HepG2 (cell line): ENCODE measurements around the gene LAMC3. TPM values are rescaled to one million over a fixed set of nuclear protein-coding genes. Genes with fewer than 3 reads are reported as not detected.
A peak's percentile ranks its signal among the peaks of the same experiment; 100 is the strongest.

Source experiments
- ATAC-seq: fragments of 200-7000 bp; cut with Tn5 transposase; 3 replicates; pipeline ENCODE4 v1.9.1; 2020; ENCODE audit warnings: mild to moderate bottlenecking, moderate library complexity
- BruUV-seq: library from RNA; stranded (reverse); fragments of 400-500 nt; replicated peaks from 2 replicates; lab custom pipeline; 2021; lab: Mats Ljungman, UMichigan
- CTCF ChIA-PET: fragments of 300-600 bp; formaldehyde crosslinking; extraction: SDS; loops from one replicate; lab custom pipeline; 2021; ENCODE audit warnings: low total read pairs, inconsistent platforms, low intra/inter-chr PET ratio; lab: Yijun Ruan, JAX
- POLR2A ChIA-PET: fragments of 350-600 bp; sonication (Branson Sonifier 250); formaldehyde crosslinking; loops from one replicate; lab custom pipeline; 2020; ENCODE audit warnings: antibody characterized with exemption, inconsistent platforms; lab: Yijun Ruan, JAX
- DNase-seq: peaks from one replicate; pipeline ENCODE4 v3.0.0-alpha.2; 2015; ENCODE audit warnings: low spot score
- FAIRE-seq: peaks from 3 replicates; lab custom pipeline; 2011; peaks lifted over from hg19 to GRCh38; lab: Jason Lieb, UNC
- H2AFZ ChIP-seq: one replicate; pipeline ENCODE4 v1.6.1; 2011; ENCODE audit warnings: low read length, inconsistent platforms
- H3K27ac ChIP-seq: fragments of 300-600 bp; 3 replicates; pipeline ENCODE4 v1.8.0; 2011; ENCODE audit warnings: mixed run types, mild to moderate bottlenecking, mixed read lengths, low read length, inconsistent platforms; ENCODE audit not compliant: insufficient read depth; ENCODE audit errors: extremely low read length
- H3K27me3 ChIP-seq, 2 experiments: fragments of 200-600 bp in 1 of 2; 2 replicates in 1 of 2; 3 replicates in 1 of 2; pipeline versions ENCODE4 v1.6.0 to v1.8.0; 2011; ENCODE audit warnings: low read length in 2 of 2, mild to moderate bottlenecking in 2 of 2, moderate library complexity in 2 of 2, inconsistent platforms in 1 of 2; ENCODE audit not compliant: insufficient read depth in 2 of 2, control insufficient read depth in 1 of 2
- H3K36me3 ChIP-seq, 2 experiments: fragments of 200-600 bp in 1 of 2; replicated peaks in 1 of 2; 2 replicates in 1 of 2; 3 replicates in 1 of 2; pipeline versions ENCODE4 v1.5.1 to v1.8.0; 2011; ENCODE audit warnings: low read length in 2 of 2, inconsistent platforms in 1 of 2; ENCODE audit not compliant: insufficient read depth in 2 of 2, control insufficient read depth in 1 of 2
- H3K4me1 ChIP-seq: 2 replicates; pipeline ENCODE4 v1.5.1; 2012; ENCODE audit warnings: low read length, inconsistent platforms; ENCODE audit not compliant: insufficient read depth
- H3K4me2 ChIP-seq: 2 replicates; pipeline ENCODE4 v1.6.0; 2011; ENCODE audit warnings: low read depth, low read length, inconsistent platforms
- H3K4me3 ChIP-seq, 3 experiments: fragments of 200-600 bp in 1 of 3; sonication (generic), shearing (Covaris generic) in 1 of 3; replicated peaks in 1 of 3; 2 replicates each; pipeline ENCODE4 v1.5.1; 2011 to 2016; ENCODE audit warnings: low read length in 3 of 3, inconsistent platforms in 2 of 3, low read depth in 2 of 3, mild to moderate bottlenecking in 2 of 3, control low read depth in 1 of 3, mixed read lengths in 1 of 3; ENCODE audit not compliant: insufficient read depth in 1 of 3
- H3K79me2 ChIP-seq: one replicate; pipeline ENCODE4 v1.6.1; 2011; ENCODE audit warnings: low read length, inconsistent platforms; ENCODE audit not compliant: insufficient read depth
- H3K9ac ChIP-seq: 2 replicates; pipeline ENCODE4 v1.6.0; 2011; ENCODE audit warnings: mild to moderate bottlenecking, low read depth, low read length, inconsistent platforms; ENCODE audit not compliant: insufficient read depth
- H3K9me3 ChIP-seq: 2 replicates; pipeline ENCODE4 v1.5.1; 2012; ENCODE audit warnings: mild to moderate bottlenecking, low read length
- H4K20me1 ChIP-seq: 2 replicates; pipeline ENCODE4 v1.6.0; 2011; ENCODE audit warnings: inconsistent platforms, mild to moderate bottlenecking, low read length, moderate library complexity; ENCODE audit not compliant: insufficient read depth
- AFF4 ChIP-seq: sonication (generic); formaldehyde crosslinking; IDR thresholded peaks from 2 replicates; pipeline ENCODE4 v1.4.0; 2020; ENCODE audit warnings: missing genetic modification reagents
- BRD4 ChIP-seq: sonication (generic); formaldehyde crosslinking; IDR thresholded peaks from 2 replicates; pipeline ENCODE4 v1.4.0; 2020; ENCODE audit warnings: missing genetic modification reagents
- CEBPZ ChIP-seq: IDR thresholded peaks from 2 replicates; pipeline ENCODE4 v1.6.1; 2012; ENCODE audit warnings: low read length, improper control_type of control experiment
- FOSL1 ChIP-seq: sonication (generic); formaldehyde crosslinking; IDR thresholded peaks from 2 replicates; pipeline ENCODE4 v1.9.0; 2021; ENCODE audit warnings: missing genetic modification reagents, borderline replicate concordance
- GABPB1 ChIP-seq: IDR thresholded peaks from 2 replicates; pipeline ENCODE4 v1.6.1; 2016; ENCODE audit warnings: mild to moderate bottlenecking, missing genetic modification reagents, moderate library complexity, missing compliant biosample characterization
- GMEB1 ChIP-seq: sonication (generic); formaldehyde crosslinking; IDR thresholded peaks from 2 replicates; pipeline ENCODE4 v1.5.1; 2020; ENCODE audit warnings: missing genetic modification reagents, mild to moderate bottlenecking, borderline replicate concordance
- JUN ChIP-seq: sonication (generic); formaldehyde crosslinking; IDR thresholded peaks from 2 replicates; pipeline ENCODE4 v1.4.0; 2020; ENCODE audit warnings: mild to moderate bottlenecking, missing genetic modification reagents
- MTF1 ChIP-seq: sonication (generic); formaldehyde crosslinking; IDR thresholded peaks from 2 replicates; pipeline ENCODE4 v1.5.0; 2020; ENCODE audit warnings: missing genetic modification reagents
- ZNF256 ChIP-seq: sonication (generic); formaldehyde crosslinking; conservative IDR thresholded peaks from 2 replicates; pipeline ENCODE4 v1.4.0; 2020; ENCODE audit warnings: missing genetic modification reagents
- ZNF263 ChIP-seq: sonication (generic); formaldehyde crosslinking; IDR thresholded peaks from 2 replicates; pipeline ENCODE4 v1.4.0; 2020; ENCODE audit warnings: missing genetic modification reagents
- ZNF737 ChIP-seq: sonication (generic); formaldehyde crosslinking; IDR thresholded peaks from 2 replicates; pipeline ENCODE4 v1.5.0; 2020; ENCODE audit warnings: missing genetic modification reagents, mild to moderate bottlenecking, borderline replicate concordance
- ZSCAN21 ChIP-seq: sonication (generic); formaldehyde crosslinking; IDR thresholded peaks from 2 replicates; pipeline ENCODE4 v1.8.0; 2022; ENCODE audit warnings: mild to moderate bottlenecking, missing genetic modification reagents, moderate library complexity, borderline replicate concordance
- WGBS: methylation state at CpG from one replicate; pipeline ENCODE4 v1.1.6; 2017; ENCODE audit warnings: low lambda C conversion rate; 5-methylcytosine and 5-hydroxymethylcytosine counted together
- in situ Hi-C: cut with HindIII; loops from 2 replicates; pipeline ENCODE4 v1.10.0; 2017; ENCODE audit warnings: low pct_unique_long_range_greater_than_20kb; ENCODE audit not compliant: extremely low pct_ligation_motif_present
- intact Hi-C: fragments of 100-400 bp; cut with micrococcal nuclease; formaldehyde crosslinking; loops from one replicate; pipeline ENCODE4 v1.10.0; 2022; ENCODE audit not compliant: unreplicated experiment
- polyA plus RNA-seq, 8 experiments: library from polyadenylated mRNA; depleted of rRNA in 3 of 8; stranded (reverse) in 7 of 8; unstranded in 1 of 8; fragments of >200 nt; fragmentation: Illumina TruSeq in 4 of 8; extraction: Trizol in 4 of 8; gene quantifications; 2 replicates each; pipeline versions ENCODE4 v1.2.1 to v1.2.3, GENCODE V29; 2011 to 2016; ENCODE audit warnings: low read depth in 4 of 8, missing spikeins in 1 of 8, mixed read lengths in 1 of 8; ENCODE audit not compliant: insufficient read depth in 1 of 8
- total RNA-seq, 5 experiments: library from RNA; depleted of rRNA; stranded (reverse); fragments of >200 nt; fragmentation: Illumina TruSeq; extraction: Trizol; gene quantifications; 2 replicates each; pipeline ENCODE4 v1.2.3, GENCODE V29; 2016; ENCODE audit warnings: low read depth in 1 of 5

The LAMC3 gene
- total and polyA plus RNA-seq, 2 of the 13 experiments (the other 11 are each of a cell fraction or from before 2014, with no cell fraction given) = 0.07 to 0.57 TPM

GRCh38 chr9:131097126-131097947, 88.4 kb downstream of the LAMC3 start (continued):
- no peak for TF ChIP-seq CEBPZ
- TF ChIP-seq ZNF263 (CRISPR knock-in tag) = peak; percentile 55; the same call in 1 of the 2 replicates
- TF ChIP-seq MTF1 (CRISPR knock-in tag) = no peak
- TF ChIP-seq GABPB1 (CRISPR knock-in tag) = 0 out of 2 replicates have a peak, but pooled peaks have one; percentile 4
- no peak for TF ChIP-seq JUN (CRISPR knock-in tag)
- TF ChIP-seq ZNF737 (CRISPR knock-in tag) = no peak

GRCh38 chr9:131097948-131098278, 88.9 kb downstream of the LAMC3 start:
- no peaks in the 10 kb centered on the region for H3K36me3 ChIP-seq
- ATAC-seq (no peak), FAIRE-seq (no peak), DNase-seq (no peak)
- ChIA-PET CTCF (no interaction called here), POLR2A (interaction anchor here (1.7 to 4.5 kb wide), 2 partner anchors 24 to 27 kb away, joined by 6 to 19 read pairs; partner anchors contain the start of gene NUP214)
- H3K9ac ChIP-seq = no peak overlapping the region
- no peak overlapping the region for H2AFZ ChIP-seq
- peaks cover 2 to 36% of the 10 kb centered on the region in 2 experiments; a peak in 4 of 5 replicates for H3K27me3 ChIP-seq
- no CpG with 5 or more reads among the region's 8 CpGs for WGBS
- H4K20me1 ChIP-seq = no peaks in the 10 kb centered on the region
- H3K79me2 ChIP-seq = no peaks in the 10 kb centered on the region
- H3K27ac ChIP-seq = no peak overlapping the region
- no TSS peak for BruUV-seq
- H3K4me2 ChIP-seq = 0 out of 2 replicates have a peak overlapping the region, but pooled peaks have one; percentile 93
- in situ Hi-C loops (no loop called here), intact Hi-C loops (no loop called here)
- peaks cover 30% of the 10 kb centered on the region for H3K4me1 ChIP-seq
- no peak overlapping the region for H3K4me3 ChIP-seq
- H3K9me3 ChIP-seq = no peaks in the 10 kb centered on the region
- no peak for TF ChIP-seq GMEB1 (CRISPR knock-in tag)
- no peak for TF ChIP-seq FOSL1
- no peak for TF ChIP-seq BRD4 (CRISPR knock-in tag)
- TF ChIP-seq AFF4 = no peak
- no peak for TF ChIP-seq ZNF256 (CRISPR knock-in tag)
- TF ChIP-seq ZSCAN21 (CRISPR knock-in tag) = no peak
